ENCODE results near the gene DPF1. TPM values are rescaled to one million over a fixed set of nuclear protein-coding genes. Genes with fewer than 3 reads are reported as not detected.

Gene DPF1
- total RNA-seq, 1 experiment from 2014 or later: 7.5 TPM

GRCh38 chr19:38206006-38206745 is 17.8 kb downstream of the DPF1 start:
- in situ Hi-C loops (cut with HindIII; ENCODE audit: low pct_unique_long_range_greater_than_20kb, low sequenced_read_pairs) (no loop called here), intact Hi-C loops (cut with micrococcal nuclease; ENCODE audit: unreplicated experiment) (no loop called here)
- no peak overlapping the region for H3K4me3 ChIP-seq (ENCODE audit: low read depth in 2 of 2, low read length in 2 of 2)
- 0 out of 2 replicates have a peak, but pooled peaks have one; percentile 14 for ATAC-seq
- no peak overlapping the region for H3K27ac ChIP-seq (ENCODE audit: low read length)
- H3K9me3 ChIP-seq (ENCODE audit: control insufficient read depth, insufficient read depth, low read depth, low read length): no peaks in the 10 kb centered on the region
- no TSS peak for BruUV-seq (replicated peaks)
- POLR2A ChIA-PET: no interaction called here
- DNase-seq (ENCODE audit: low read depth, low spot score): no peak
- TF ChIP-seq CTCF (IDR thresholded peaks at IDR 0.05) (no peak), REST (IDR thresholded peaks at IDR 0.05; ENCODE audit: insufficient read depth in 1 of 2, low read depth in 2 of 2, low read length in 1 of 2) (no peak), TCF7L2 (IDR thresholded peaks at IDR 0.05; ENCODE audit: low read depth, low read length) (no peak), POLR2AphosphoS5 (IDR thresholded peaks at IDR 0.05; ENCODE audit: low read depth, low read length) (no peak), SIN3A (IDR thresholded peaks at IDR 0.05; ENCODE audit: borderline replicate concordance, insufficient read depth, low read depth, low read length) (no peak)
- CTCF ChIA-PET: no interaction called here
- no peaks in the 10 kb centered on the region for H3K36me3 ChIP-seq (ENCODE audit: control insufficient read depth, insufficient read depth, low read length)
- H3K27me3 ChIP-seq (ENCODE audit: control insufficient read depth, insufficient read depth, low read length): no peaks in the 10 kb centered on the region
- H3K4me1 ChIP-seq (ENCODE audit: control insufficient read depth, insufficient read depth, low read length): peaks cover 12% of the 10 kb centered on the region

- POLR2A ChIA-PET: no interaction called here
Observed at GRCh38 chr19:38204728-38205127, 19.3 kb downstream of the DPF1 start.

More at GRCh38 chr19:38204728-38205127, 19.3 kb downstream of the DPF1 start:
- intact Hi-C loops (cut with micrococcal nuclease; ENCODE audit: unreplicated experiment) (no loop called here), in situ Hi-C loops (cut with HindIII; ENCODE audit: low pct_unique_long_range_greater_than_20kb, low sequenced_read_pairs) (no loop called here)
- ATAC-seq (no peak), DNase-seq (ENCODE audit: low read depth, low spot score) (no peak)
- peaks cover 3% of the 10 kb centered on the region; the same call in 1 of the 2 replicates for H3K4me1 ChIP-seq (ENCODE audit: control insufficient read depth, insufficient read depth, low read length)
- BruUV-seq (replicated peaks): no TSS peak
- no peak overlapping the region for H3K4me3 ChIP-seq (ENCODE audit: low read depth in 2 of 2, low read length in 2 of 2)
- no peaks in the 10 kb centered on the region for H3K27me3 ChIP-seq (ENCODE audit: control insufficient read depth, insufficient read depth, low read length)
- no peak overlapping the region for H3K27ac ChIP-seq (ENCODE audit: low read length)
- no peak for TF ChIP-seq POLR2AphosphoS5 (IDR thresholded peaks at IDR 0.05; ENCODE audit: low read depth, low read length)
- TF ChIP-seq REST (IDR thresholded peaks at IDR 0.05; ENCODE audit: insufficient read depth in 1 of 2, low read depth in 2 of 2, low read length in 1 of 2): no peak
- TF ChIP-seq TCF7L2 (IDR thresholded peaks at IDR 0.05; ENCODE audit: low read depth, low read length): no peak
- TF ChIP-seq CTCF (IDR thresholded peaks at IDR 0.05): no peak
- no peak for TF ChIP-seq SIN3A (IDR thresholded peaks at IDR 0.05; ENCODE audit: borderline replicate concordance, insufficient read depth, low read depth, low read length)
- H3K36me3 ChIP-seq (ENCODE audit: control insufficient read depth, insufficient read depth, low read length): no peaks in the 10 kb centered on the region
- CTCF ChIA-PET: interaction anchor here (0.8 kb wide), 1 partner anchor 28 kb away, joined by 3 read pairs; no protein-coding TSS in a partner anchor
- no peaks in the 10 kb centered on the region for H3K9me3 ChIP-seq (ENCODE audit: control insufficient read depth, insufficient read depth, low read depth, low read length)

All from Panc1 (cell line).